ENCODE results near the gene SLC39A8. TPM values are rescaled to one million over a fixed set of nuclear protein-coding genes. Genes with fewer than 3 reads are reported as not detected.
"Not testable (repeated sequence)": the region's sequence is repeated elsewhere in the genome, so short reads cannot be mapped to it uniquely, and the experiment has no call there.

The SLC39A8 gene
- total and polyA plus RNA-seq, 2 donors: 23.0 to 28.2 TPM

DNA sequence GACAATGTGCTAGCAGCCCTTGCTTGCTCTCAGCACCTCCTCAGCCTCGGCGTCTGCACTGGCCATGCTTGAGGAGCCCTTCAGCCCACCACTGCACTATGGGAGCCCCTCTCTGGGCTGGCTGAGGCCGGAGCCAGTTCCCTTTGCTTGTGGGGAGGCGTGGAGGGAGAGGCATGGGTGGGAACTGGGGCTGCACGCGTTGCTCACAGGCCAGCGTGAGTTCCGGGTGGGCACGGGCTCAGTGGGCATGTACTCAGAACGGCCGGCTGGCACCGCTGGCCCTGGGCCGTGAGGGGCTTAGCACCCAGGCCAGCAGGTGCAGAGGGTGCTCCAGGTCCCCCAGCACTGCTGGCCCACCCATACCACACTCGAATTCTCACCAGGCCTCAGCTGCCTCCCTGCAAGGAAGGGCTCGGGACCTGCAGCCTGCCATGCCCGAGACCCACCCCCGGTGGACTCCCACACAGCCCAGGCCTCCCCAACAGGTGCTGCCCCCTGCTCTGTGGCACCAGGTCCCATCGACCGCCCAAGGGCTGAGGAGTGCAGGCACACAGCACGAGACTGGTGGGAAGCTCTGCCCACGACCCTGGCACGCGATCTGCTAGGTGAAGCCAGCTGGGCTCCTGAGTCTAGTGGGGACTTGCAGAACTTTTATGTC, 100.3 kb downstream of the SLC39A8 start:
- 86% methylated on average over 23 of the region's 23 CpGs for WGBS
- Histone ChIP-seq H3K4me3 (ENCODE audit: low read length in 2 of 2) (no peak overlapping the region), H3K4me1 (ENCODE audit: control insufficient read depth in 2 of 2, insufficient read depth in 2 of 2, low read length in 2 of 2) (no peaks in the 10 kb centered on the region), H3K9me3 (ENCODE audit: control insufficient read depth in 2 of 2, insufficient read depth in 1 of 2, low read length in 1 of 2) (peaks cover 0 to 9% of the 10 kb centered on the region in 2 donors), H3K27ac (ENCODE audit: low read depth in 1 of 2, low read length in 1 of 2) (no peak overlapping the region), H3K27me3 (ENCODE audit: control insufficient read depth in 2 of 2, insufficient read depth in 1 of 2, low read length in 1 of 2) (no peaks in the 10 kb centered on the region), H3K36me3 (ENCODE audit: control insufficient read depth in 2 of 2, insufficient read depth in 2 of 2, low read length in 1 of 2) (no peaks in the 10 kb centered on the region)
- no peak for DNase-seq (ENCODE audit: low read depth in 6 of 9, low spot score in 9 of 9)

DNA sequence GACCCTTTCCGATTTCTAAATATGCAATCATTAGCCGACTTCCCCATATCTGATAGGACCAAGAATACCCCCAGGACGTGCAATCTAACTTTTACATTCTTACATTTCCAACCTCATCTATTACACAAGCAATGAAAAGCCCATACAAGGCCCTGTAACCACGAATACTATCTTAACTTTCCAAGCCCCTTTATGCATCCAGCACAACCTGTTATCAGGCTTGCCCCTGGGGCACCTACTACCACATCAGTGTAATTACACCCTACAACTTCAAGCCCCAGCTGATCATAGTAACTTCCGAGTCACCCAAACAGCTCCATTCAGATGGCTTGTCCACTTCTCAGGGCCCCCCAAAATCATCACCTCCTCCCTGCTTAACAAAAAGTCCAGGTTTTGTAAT, 102.0 kb downstream of the SLC39A8 start:
- 76% methylated on average over 5 of the region's 5 CpGs for WGBS
- DNase-seq (ENCODE audit: low read depth in 6 of 9, low spot score in 9 of 9); H3K9me3 ChIP-seq (ENCODE audit: control insufficient read depth in 2 of 2, insufficient read depth in 1 of 2, low read length in 1 of 2); H3K27me3 ChIP-seq (ENCODE audit: control insufficient read depth in 2 of 2, insufficient read depth in 1 of 2, low read length in 1 of 2); H3K4me3 ChIP-seq (ENCODE audit: low read length in 2 of 2); H3K36me3 ChIP-seq (ENCODE audit: control insufficient read depth in 2 of 2, insufficient read depth in 2 of 2, low read length in 1 of 2); H3K4me1 ChIP-seq (ENCODE audit: control insufficient read depth in 2 of 2, insufficient read depth in 2 of 2, low read length in 2 of 2); H3K27ac ChIP-seq (ENCODE audit: low read depth in 1 of 2, low read length in 1 of 2): not testable (repeated sequence)

DNA sequence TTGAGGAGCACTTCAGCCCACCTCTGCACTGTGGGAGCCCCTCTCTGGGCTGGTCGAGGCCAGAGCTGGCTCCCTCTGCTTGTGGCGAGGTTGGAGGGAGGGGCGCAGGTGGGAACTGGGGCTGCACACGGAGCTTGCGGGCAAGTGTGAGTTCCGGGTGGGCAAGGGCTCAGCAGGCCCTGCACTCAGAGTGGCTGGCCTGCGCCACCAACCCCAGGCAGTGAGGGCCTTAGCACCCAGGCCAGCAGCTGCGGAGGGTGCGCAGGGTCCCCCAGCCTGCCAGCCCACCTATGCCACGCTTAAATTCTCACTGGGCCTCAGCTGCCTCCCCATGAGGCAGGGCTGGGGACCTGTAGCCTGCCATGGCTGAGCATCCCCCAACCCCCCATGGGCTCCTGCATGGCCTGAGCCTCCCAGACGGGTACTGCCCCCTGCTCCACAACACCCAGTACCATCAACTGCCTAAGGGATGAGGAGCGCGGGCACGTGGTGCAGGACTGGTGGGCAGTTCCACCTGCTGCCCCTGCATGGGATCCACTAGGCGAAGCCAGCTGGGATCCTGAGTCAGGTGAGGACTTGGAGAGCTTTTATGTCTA, 110.9 kb downstream of the SLC39A8 start:
- no peaks in the 10 kb centered on the region for H3K27me3 ChIP-seq (ENCODE audit: control insufficient read depth in 2 of 2, insufficient read depth in 1 of 2, low read length in 1 of 2)
- no peaks in the 10 kb centered on the region for H3K36me3 ChIP-seq (ENCODE audit: control insufficient read depth in 2 of 2, insufficient read depth in 2 of 2, low read length in 1 of 2)
- WGBS: 97% methylated on average over 15 of the region's 15 CpGs
- H3K4me1 ChIP-seq (ENCODE audit: control insufficient read depth in 2 of 2, insufficient read depth in 2 of 2, low read length in 2 of 2): no peaks in the 10 kb centered on the region
- peaks cover 0 to 7% of the 10 kb centered on the region in 2 donors for H3K9me3 ChIP-seq (ENCODE audit: control insufficient read depth in 2 of 2, insufficient read depth in 1 of 2, low read length in 1 of 2)
- H3K27ac ChIP-seq (ENCODE audit: low read depth in 1 of 2, low read length in 1 of 2): no peak overlapping the region
- H3K4me3 ChIP-seq (ENCODE audit: low read length in 2 of 2): no peak overlapping the region
- no peak for DNase-seq (ENCODE audit: low read depth in 6 of 9, low spot score in 9 of 9)

DNA sequence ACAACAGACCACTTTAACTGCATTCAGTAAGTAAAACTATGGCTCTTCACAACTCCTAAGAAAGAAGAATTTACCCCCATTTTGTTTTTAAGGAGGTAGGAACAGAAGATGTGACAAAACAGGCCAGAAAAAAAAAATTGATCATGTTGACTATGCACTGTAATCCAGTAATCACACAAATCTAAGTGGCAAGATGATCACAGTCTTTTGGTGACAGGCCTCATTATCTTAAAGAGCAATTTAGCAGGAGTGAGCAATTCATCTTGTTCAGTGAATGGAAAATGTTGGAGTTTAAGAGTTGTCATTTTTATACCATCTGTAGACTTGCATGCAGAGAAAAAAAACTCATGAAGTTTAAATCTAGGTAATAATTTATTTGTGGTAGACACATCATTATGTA, 115.1 kb downstream of the SLC39A8 start:
- DNase-seq (ENCODE audit: low read depth in 6 of 9, low spot score in 9 of 9): no peak
- no peaks in the 10 kb centered on the region for H3K27me3 ChIP-seq (ENCODE audit: control insufficient read depth in 2 of 2, insufficient read depth in 1 of 2, low read length in 1 of 2)
- H3K4me1 ChIP-seq (ENCODE audit: control insufficient read depth in 2 of 2, insufficient read depth in 2 of 2, low read length in 2 of 2): no peaks in the 10 kb centered on the region
- H3K4me3 ChIP-seq (ENCODE audit: low read length in 2 of 2): no peak overlapping the region
- no peak overlapping the region for H3K27ac ChIP-seq (ENCODE audit: low read depth in 1 of 2, low read length in 1 of 2)
- H3K36me3 ChIP-seq (ENCODE audit: control insufficient read depth in 2 of 2, insufficient read depth in 2 of 2, low read length in 1 of 2): no peaks in the 10 kb centered on the region
- H3K9me3 ChIP-seq (ENCODE audit: control insufficient read depth in 2 of 2, insufficient read depth in 1 of 2, low read length in 1 of 2): peaks cover 0 to 7% of the 10 kb centered on the region in 2 donors

DNA sequence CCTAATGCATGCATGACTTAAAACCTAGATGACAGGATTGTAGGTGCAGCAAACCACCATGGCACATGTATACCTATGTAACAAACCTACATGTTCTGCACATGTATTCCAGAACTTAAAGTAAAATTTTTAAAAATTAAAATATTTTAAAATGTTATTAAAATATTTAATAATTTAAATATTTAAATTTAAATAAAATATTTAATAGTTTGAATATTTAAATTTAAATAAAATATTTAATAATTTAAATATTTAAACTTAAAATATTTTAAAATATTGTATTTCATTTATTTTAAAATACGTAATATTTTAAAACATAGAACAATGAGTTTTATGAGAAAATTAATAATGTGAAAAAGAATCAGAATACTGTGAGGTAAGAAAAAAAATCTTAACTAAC, 117.9 kb downstream of the SLC39A8 start:
- WGBS: 51% methylated on average over 1 of the region's 1 CpG
- no peaks in the 10 kb centered on the region for H3K27me3 ChIP-seq (ENCODE audit: control insufficient read depth in 2 of 2, insufficient read depth in 1 of 2, low read length in 1 of 2)
- no peak overlapping the region for H3K4me3 ChIP-seq (ENCODE audit: low read length in 2 of 2)
- H3K9me3 ChIP-seq (ENCODE audit: control insufficient read depth in 2 of 2, insufficient read depth in 1 of 2, low read length in 1 of 2): no peaks in the 10 kb centered on the region
- no peaks in the 10 kb centered on the region for H3K4me1 ChIP-seq (ENCODE audit: control insufficient read depth in 2 of 2, insufficient read depth in 2 of 2, low read length in 2 of 2)
- no peak overlapping the region for H3K27ac ChIP-seq (ENCODE audit: low read depth in 1 of 2, low read length in 1 of 2)
- no peak for DNase-seq (ENCODE audit: low read depth in 6 of 9, low spot score in 9 of 9)
- no peaks in the 10 kb centered on the region for H3K36me3 ChIP-seq (ENCODE audit: control insufficient read depth in 2 of 2, insufficient read depth in 2 of 2, low read length in 1 of 2)

DNA sequence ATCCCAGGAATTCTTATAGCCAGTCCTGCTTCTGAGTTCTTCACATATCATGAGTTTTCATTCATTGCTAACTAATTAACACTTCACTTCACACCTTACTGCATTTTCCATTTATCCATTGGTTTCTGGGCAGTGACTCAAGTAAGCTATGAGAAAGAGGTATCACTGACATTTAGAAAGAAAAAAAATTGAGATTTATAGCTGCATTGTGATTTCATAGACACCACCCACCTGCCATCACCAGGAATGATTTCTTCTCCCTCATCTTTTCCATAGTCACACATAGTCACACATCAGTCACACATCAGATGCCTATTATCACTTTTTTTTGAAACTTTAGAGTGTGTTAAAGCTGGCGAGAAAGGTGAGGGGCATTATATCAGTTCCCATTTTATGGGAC, 121.8 kb downstream of the SLC39A8 start:
- H3K9me3 ChIP-seq (ENCODE audit: control insufficient read depth in 2 of 2, insufficient read depth in 1 of 2, low read length in 1 of 2): no peaks in the 10 kb centered on the region
- DNase-seq (ENCODE audit: low read depth in 6 of 9, low spot score in 9 of 9): no peak
- H3K4me3 ChIP-seq (ENCODE audit: low read length in 2 of 2): no peak overlapping the region
- H3K27me3 ChIP-seq (ENCODE audit: control insufficient read depth in 2 of 2, insufficient read depth in 1 of 2, low read length in 1 of 2): no peaks in the 10 kb centered on the region
- no peaks in the 10 kb centered on the region for H3K36me3 ChIP-seq (ENCODE audit: control insufficient read depth in 2 of 2, insufficient read depth in 2 of 2, low read length in 1 of 2)
- no peak overlapping the region for H3K27ac ChIP-seq (ENCODE audit: low read depth in 1 of 2, low read length in 1 of 2)
- 88% methylated on average over 1 of the region's 1 CpG for WGBS
- H3K4me1 ChIP-seq (ENCODE audit: control insufficient read depth in 2 of 2, insufficient read depth in 2 of 2, low read length in 2 of 2): no peaks in the 10 kb centered on the region

DNA sequence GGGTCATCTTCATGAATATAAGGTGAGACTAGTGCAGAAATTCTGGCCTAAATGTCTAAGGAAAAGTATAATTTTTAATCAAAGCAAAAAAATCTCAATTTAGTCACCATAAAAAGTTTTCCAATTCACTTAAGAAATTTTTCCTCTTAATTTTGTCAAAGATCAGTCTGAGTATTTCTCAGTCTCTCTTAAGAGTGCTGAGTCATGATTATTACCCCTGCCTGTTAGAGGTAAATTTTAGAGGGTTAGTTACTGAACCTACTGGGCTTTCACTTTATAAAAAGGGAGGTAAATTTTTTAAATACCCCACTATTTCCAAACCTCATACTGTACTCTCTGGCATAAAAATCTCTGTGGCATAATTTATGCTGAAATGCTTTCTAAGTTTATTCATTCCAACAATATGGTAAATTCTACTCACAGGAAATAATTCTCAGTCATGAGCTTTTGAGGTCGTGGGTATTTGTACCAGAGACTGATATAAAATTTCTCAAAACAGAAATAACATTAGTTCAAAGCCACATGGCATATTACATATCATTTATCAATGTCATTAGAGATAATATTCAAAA, 122.4 kb downstream of the SLC39A8 start:
- Histone ChIP-seq H3K4me1 (ENCODE audit: control insufficient read depth in 2 of 2, insufficient read depth in 2 of 2, low read length in 2 of 2) (no peaks in the 10 kb centered on the region), H3K4me3 (ENCODE audit: low read length in 2 of 2) (no peak overlapping the region), H3K9me3 (ENCODE audit: control insufficient read depth in 2 of 2, insufficient read depth in 1 of 2, low read length in 1 of 2) (no peaks in the 10 kb centered on the region), H3K36me3 (ENCODE audit: control insufficient read depth in 2 of 2, insufficient read depth in 2 of 2, low read length in 1 of 2) (no peaks in the 10 kb centered on the region), H3K27me3 (ENCODE audit: control insufficient read depth in 2 of 2, insufficient read depth in 1 of 2, low read length in 1 of 2) (no peaks in the 10 kb centered on the region), H3K27ac (ENCODE audit: low read depth in 1 of 2, low read length in 1 of 2) (no peak overlapping the region)
- WGBS: 47% methylated on average over 1 of the region's 1 CpG
- no peak for DNase-seq (ENCODE audit: low read depth in 6 of 9, low spot score in 9 of 9)

DNA sequence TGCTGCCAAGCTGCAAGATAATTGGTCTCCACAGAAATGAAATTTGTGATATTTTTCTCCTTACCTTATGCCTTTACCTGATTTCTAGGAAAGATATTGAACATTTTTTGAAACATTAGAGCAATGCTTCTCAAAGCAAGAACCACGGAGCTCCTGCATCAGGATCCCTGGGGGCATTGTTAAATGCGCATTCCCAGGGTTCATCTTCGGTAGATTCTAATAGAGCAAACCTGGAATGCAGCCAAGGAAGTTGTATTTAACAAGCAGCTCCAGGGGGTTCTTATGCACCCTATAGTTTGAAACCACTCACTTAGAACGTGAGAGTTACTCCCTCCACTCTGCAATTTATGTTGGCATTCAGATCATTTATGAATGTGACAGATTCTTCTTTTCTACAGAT, 126.2 kb downstream of the SLC39A8 start:
- no peak for DNase-seq (ENCODE audit: low read depth in 6 of 9, low spot score in 9 of 9)
- H3K27ac ChIP-seq (ENCODE audit: low read depth in 1 of 2, low read length in 1 of 2): no peak overlapping the region
- H3K36me3 ChIP-seq (ENCODE audit: control insufficient read depth in 2 of 2, insufficient read depth in 2 of 2, low read length in 1 of 2): no peaks in the 10 kb centered on the region
- H3K4me3 ChIP-seq (ENCODE audit: low read length in 2 of 2): no peak overlapping the region
- no peaks in the 10 kb centered on the region for H3K27me3 ChIP-seq (ENCODE audit: control insufficient read depth in 2 of 2, insufficient read depth in 1 of 2, low read length in 1 of 2)
- no peaks in the 10 kb centered on the region for H3K4me1 ChIP-seq (ENCODE audit: control insufficient read depth in 2 of 2, insufficient read depth in 2 of 2, low read length in 2 of 2)
- H3K9me3 ChIP-seq (ENCODE audit: control insufficient read depth in 2 of 2, insufficient read depth in 1 of 2, low read length in 1 of 2): no peaks in the 10 kb centered on the region
- 92% methylated on average over 4 of the region's 4 CpGs for WGBS

DNA sequence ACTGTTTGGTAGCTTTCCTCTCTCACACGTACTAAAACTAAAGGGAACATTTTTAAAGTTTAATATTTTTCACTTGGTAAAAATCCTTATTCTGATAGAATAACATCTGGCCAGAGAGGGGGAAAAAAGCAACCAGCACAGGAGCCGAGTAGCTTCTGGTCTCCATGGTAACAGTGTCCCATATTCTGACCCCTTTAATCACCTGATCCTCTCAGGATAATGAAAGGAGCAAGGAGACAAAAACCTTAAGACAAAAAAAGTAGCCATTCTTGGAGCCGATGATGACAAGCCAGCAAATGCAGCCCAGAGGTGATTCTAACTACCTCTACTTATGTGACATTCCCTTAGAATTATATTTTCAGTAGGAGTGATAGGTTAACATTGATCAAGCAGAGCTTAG, 126.6 kb downstream of the SLC39A8 start:
- 95% methylated on average over 3 of the region's 3 CpGs for WGBS

More for the DNA sequence above, 126.6 kb downstream of the SLC39A8 start:
- no peaks in the 10 kb centered on the region for H3K27me3 ChIP-seq (ENCODE audit: control insufficient read depth in 2 of 2, insufficient read depth in 1 of 2, low read length in 1 of 2)
- no peak overlapping the region for H3K4me3 ChIP-seq (ENCODE audit: low read length in 2 of 2)
- DNase-seq (ENCODE audit: low read depth in 6 of 9, low spot score in 9 of 9): no peak
- H3K27ac ChIP-seq (ENCODE audit: low read depth in 1 of 2, low read length in 1 of 2): no peak overlapping the region
- H3K36me3 ChIP-seq (ENCODE audit: control insufficient read depth in 2 of 2, insufficient read depth in 2 of 2, low read length in 1 of 2): no peaks in the 10 kb centered on the region
- H3K9me3 ChIP-seq (ENCODE audit: control insufficient read depth in 2 of 2, insufficient read depth in 1 of 2, low read length in 1 of 2): no peaks in the 10 kb centered on the region
- H3K4me1 ChIP-seq (ENCODE audit: control insufficient read depth in 2 of 2, insufficient read depth in 2 of 2, low read length in 2 of 2): no peaks in the 10 kb centered on the region

All from thymus (tissue), 11 donors.